ENCODE measurements around the gene C10orf67. TPM values are rescaled to one million over a fixed set of nuclear protein-coding genes. Genes with fewer than 3 reads are reported as not detected.

The C10orf67 gene
- total RNA-seq, 1 experiment from 2014 or later = 0.15 TPM

DNA sequence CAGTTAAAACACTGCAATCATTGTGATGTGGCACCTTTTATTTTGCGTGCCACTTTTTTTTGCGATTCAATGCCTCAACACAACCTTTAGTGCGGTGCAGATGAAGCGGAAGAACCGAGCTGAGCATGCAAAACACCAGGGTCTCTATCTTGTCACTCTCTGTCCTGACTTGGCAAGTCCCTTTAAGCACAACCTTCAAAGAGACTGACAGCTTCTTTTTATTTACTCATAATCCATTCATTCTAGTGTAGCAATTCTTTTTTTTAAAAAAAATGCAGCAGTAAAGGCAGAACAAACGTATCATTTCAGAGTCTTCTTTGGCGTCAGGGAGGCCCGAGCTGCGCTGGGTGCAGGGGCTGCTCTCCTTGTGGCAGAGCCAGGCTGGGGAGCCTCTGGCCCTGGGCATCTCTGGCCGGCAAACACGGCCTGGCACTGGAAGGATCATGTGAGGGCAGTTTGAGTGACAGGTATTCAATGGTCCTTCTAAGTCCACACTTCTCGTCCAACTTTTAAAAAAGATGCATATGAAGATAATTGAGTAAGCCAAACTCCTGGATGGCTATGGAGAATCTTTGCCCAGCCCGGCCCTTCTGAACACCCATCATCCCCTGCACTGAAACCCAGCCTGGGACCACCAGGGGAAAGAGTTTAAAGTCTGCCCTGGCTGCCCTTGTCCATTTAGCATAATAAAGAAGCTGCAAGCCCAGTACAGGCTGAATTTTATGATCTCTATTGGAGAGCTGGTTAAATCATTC lies 148.6 kb downstream of the C10orf67 start:
- intact Hi-C loops (cut with micrococcal nuclease) = no loop called here
- CTCF ChIA-PET = interaction anchor here (0.5 kb wide), 1 partner anchor 106 kb away, joined by 4 read pairs; no protein-coding TSS in a partner anchor
- H3F3A ChIP-seq (ENCODE audit: low read length, unreplicated experiment) = no peaks in the 10 kb centered on the region
- TF ChIP-seq CTCF (conservative IDR thresholded peaks at IDR 0.05; ENCODE audit: low read depth, low read length) (no peak), EZH2phosphoT487 (IDR thresholded peaks at IDR 0.05; ENCODE audit: borderline replicate concordance, low read length) (no peak), EZH2 (IDR thresholded peaks at IDR 0.05; ENCODE audit: low read length, unreplicated experiment) (no peak)
- H3K4me1 ChIP-seq (ENCODE audit: insufficient read depth, low read length) = no peaks in the 10 kb centered on the region
- no peak overlapping the region for H3K27ac ChIP-seq (ENCODE audit: low read length)
- H3K9me2 ChIP-seq (replicated peaks; ENCODE audit: low read length) = no peaks in the 10 kb centered on the region
- H3K36me3 ChIP-seq (ENCODE audit: low read depth, low read length) = no peaks in the 10 kb centered on the region
- H3K79me2 ChIP-seq (ENCODE audit: low read length) = no peaks in the 10 kb centered on the region
- no peaks in the 10 kb centered on the region for H4K20me1 ChIP-seq (ENCODE audit: low read length)
- no peak overlapping the region for H3K9ac ChIP-seq (ENCODE audit: low read length)
- no peak overlapping the region for H3K4me3 ChIP-seq (ENCODE audit: low read length)
- peaks cover 49% of the 10 kb centered on the region for H3K27me3 ChIP-seq (ENCODE audit: low read length)
- H3K9me3 ChIP-seq (ENCODE audit: low read length) = no peaks in the 10 kb centered on the region
- POLR2A ChIA-PET (ENCODE audit: unreplicated experiment) = no interaction called here
- DNase-seq (no peak), ATAC-seq (no peak)
- H2AFZ ChIP-seq (ENCODE audit: low read length) = no peak overlapping the region
- no TSS peak for BruUV-seq (replicated peaks)
- H3K4me2 ChIP-seq (ENCODE audit: low read length) = no peak overlapping the region

- Histone ChIP-seq H3K79me2 (ENCODE audit: low read length) (no peaks in the 10 kb centered on the region), H3K36me3 (ENCODE audit: low read depth, low read length) (no peaks in the 10 kb centered on the region), H3K9me3 (ENCODE audit: low read length) (no peaks in the 10 kb centered on the region), H3K4me2 (ENCODE audit: low read length) (no peak overlapping the region), H3K9me2 (replicated peaks; ENCODE audit: low read length) (no peaks in the 10 kb centered on the region), H3K27me3 (ENCODE audit: low read length) (peaks cover 45% of the 10 kb centered on the region), H3K9ac (ENCODE audit: low read length) (no peak overlapping the region), H3F3A (ENCODE audit: low read length, unreplicated experiment) (no peaks in the 10 kb centered on the region), H3K27ac (ENCODE audit: low read length) (no peak overlapping the region), H3K4me1 (ENCODE audit: insufficient read depth, low read length) (no peaks in the 10 kb centered on the region), H4K20me1 (ENCODE audit: low read length) (no peaks in the 10 kb centered on the region), H2AFZ (ENCODE audit: low read length) (no peak overlapping the region), H3K4me3 (ENCODE audit: low read length) (no peak overlapping the region)
- ChIA-PET CTCF (no interaction called here), POLR2A (ENCODE audit: unreplicated experiment) (no interaction called here)
- no peak for DNase-seq
- intact Hi-C loops (cut with micrococcal nuclease) = no loop called here
- no TSS peak for BruUV-seq (replicated peaks)
- no peak for ATAC-seq
- TF ChIP-seq EZH2 (IDR thresholded peaks at IDR 0.05; ENCODE audit: low read length, unreplicated experiment) = no peak
- TF ChIP-seq EZH2phosphoT487 (IDR thresholded peaks at IDR 0.05; ENCODE audit: borderline replicate concordance, low read length) = no peak
- no peak for TF ChIP-seq CTCF (conservative IDR thresholded peaks at IDR 0.05; ENCODE audit: low read depth, low read length)
Measured at GRCh38 chr10:23194966-23195845, 149.4 kb downstream of the C10orf67 start.
